Ishikawa (cell line): ENCODE measurements around the gene MYH10.

Source experiments
- CEBPB ChIP-seq: IDR thresholded peaks from 2 replicates; pipeline ENCODE4 v1.6.1; 2012
- CREB1 ChIP-seq: IDR thresholded peaks from 2 replicates; pipeline ENCODE4 v1.6.1; 2012; ENCODE audit warnings: low read depth
- EGR1 ChIP-seq: IDR thresholded peaks from 2 replicates; pipeline ENCODE4 v1.6.1; 2012
- EP300 ChIP-seq: IDR thresholded peaks from 2 replicates; pipeline ENCODE4 v1.6.1; 2012; ENCODE audit warnings: borderline replicate concordance
- FOXM1 ChIP-seq: IDR thresholded peaks from 2 replicates; pipeline ENCODE4 v1.6.1; 2012; ENCODE audit warnings: low read depth, borderline replicate concordance
- MAX ChIP-seq: IDR thresholded peaks from 2 replicates; pipeline ENCODE4 v1.6.1; 2012
- NFIC ChIP-seq: IDR thresholded peaks from 2 replicates; pipeline ENCODE4 v1.6.1; 2012
- RAD21 ChIP-seq: IDR thresholded peaks from 2 replicates; pipeline ENCODE4 v1.6.1; 2012; ENCODE audit warnings: low read depth
- TAF1 ChIP-seq: IDR thresholded peaks from 2 replicates; pipeline ENCODE4 v1.6.1; 2012; ENCODE audit warnings: low read depth, mild to moderate bottlenecking
- TCF12 ChIP-seq: IDR thresholded peaks from 2 replicates; pipeline ENCODE4 v1.6.1; 2012; ENCODE audit warnings: low read depth
- TEAD4 ChIP-seq: IDR thresholded peaks from 2 replicates; pipeline ENCODE4 v1.6.1; 2012
- USF1 ChIP-seq: IDR thresholded peaks from 2 replicates; pipeline ENCODE4 v1.6.1; 2012
- YY1 ChIP-seq: IDR thresholded peaks from 2 replicates; pipeline ENCODE4 v1.6.1; 2012; ENCODE audit warnings: low read depth
- ZBTB7A ChIP-seq: IDR thresholded peaks from 2 replicates; pipeline ENCODE4 v1.6.1; 2012; ENCODE audit warnings: low read depth
- TF ChIP-seq, protein P1 (sequence below): IDR thresholded peaks from 2 replicates; pipeline ENCODE4 v1.6.1; 2012; ENCODE audit warnings: low read depth, mild to moderate bottlenecking

The MYH10 gene

GRCh38 chr17:8622191-8622590, 8.3 kb downstream of the MYH10 start:
- no peak for TF ChIP-seq RAD21
- no peak for TF ChIP-seq ZBTB7A
- TF ChIP-seq MAX: no peak
- TF ChIP-seq USF1: no peak
- no peak for TF ChIP-seq CREB1
- no peak for TF ChIP-seq CEBPB
- no peak for TF ChIP-seq FOXM1
- no peak for TF ChIP-seq NFIC
- no peak for TF ChIP-seq EGR1
- no peak for TF ChIP-seq TCF12
- no peak for TF ChIP-seq TAF1
- TF ChIP-seq EP300: no peak
- no peak for TF ChIP-seq YY1
- TF ChIP-seq, protein P1, sequence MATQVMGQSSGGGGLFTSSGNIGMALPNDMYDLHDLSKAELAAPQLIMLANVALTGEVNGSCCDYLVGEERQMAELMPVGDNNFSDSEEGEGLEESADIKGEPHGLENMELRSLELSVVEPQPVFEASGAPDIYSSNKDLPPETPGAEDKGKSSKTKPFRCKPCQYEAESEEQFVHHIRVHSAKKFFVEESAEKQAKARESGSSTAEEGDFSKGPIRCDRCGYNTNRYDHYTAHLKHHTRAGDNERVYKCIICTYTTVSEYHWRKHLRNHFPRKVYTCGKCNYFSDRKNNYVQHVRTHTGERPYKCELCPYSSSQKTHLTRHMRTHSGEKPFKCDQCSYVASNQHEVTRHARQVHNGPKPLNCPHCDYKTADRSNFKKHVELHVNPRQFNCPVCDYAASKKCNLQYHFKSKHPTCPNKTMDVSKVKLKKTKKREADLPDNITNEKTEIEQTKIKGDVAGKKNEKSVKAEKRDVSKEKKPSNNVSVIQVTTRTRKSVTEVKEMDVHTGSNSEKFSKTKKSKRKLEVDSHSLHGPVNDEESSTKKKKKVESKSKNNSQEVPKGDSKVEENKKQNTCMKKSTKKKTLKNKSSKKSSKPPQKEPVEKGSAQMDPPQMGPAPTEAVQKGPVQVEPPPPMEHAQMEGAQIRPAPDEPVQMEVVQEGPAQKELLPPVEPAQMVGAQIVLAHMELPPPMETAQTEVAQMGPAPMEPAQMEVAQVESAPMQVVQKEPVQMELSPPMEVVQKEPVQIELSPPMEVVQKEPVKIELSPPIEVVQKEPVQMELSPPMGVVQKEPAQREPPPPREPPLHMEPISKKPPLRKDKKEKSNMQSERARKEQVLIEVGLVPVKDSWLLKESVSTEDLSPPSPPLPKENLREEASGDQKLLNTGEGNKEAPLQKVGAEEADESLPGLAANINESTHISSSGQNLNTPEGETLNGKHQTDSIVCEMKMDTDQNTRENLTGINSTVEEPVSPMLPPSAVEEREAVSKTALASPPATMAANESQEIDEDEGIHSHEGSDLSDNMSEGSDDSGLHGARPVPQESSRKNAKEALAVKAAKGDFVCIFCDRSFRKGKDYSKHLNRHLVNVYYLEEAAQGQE: no peak
- TF ChIP-seq TEAD4: no peak

- TF ChIP-seq CREB1 (no peak), MAX (no peak), ZBTB7A (no peak), TAF1 (no peak), NFIC (no peak), FOXM1 (no peak), RAD21 (no peak), TCF12 (no peak), YY1 (no peak), EGR1 (no peak)
- TF ChIP-seq, protein P1: no peak
Measured at GRCh38 chr17:8621585-8621984, 8.9 kb downstream of the MYH10 start.

DNA sequence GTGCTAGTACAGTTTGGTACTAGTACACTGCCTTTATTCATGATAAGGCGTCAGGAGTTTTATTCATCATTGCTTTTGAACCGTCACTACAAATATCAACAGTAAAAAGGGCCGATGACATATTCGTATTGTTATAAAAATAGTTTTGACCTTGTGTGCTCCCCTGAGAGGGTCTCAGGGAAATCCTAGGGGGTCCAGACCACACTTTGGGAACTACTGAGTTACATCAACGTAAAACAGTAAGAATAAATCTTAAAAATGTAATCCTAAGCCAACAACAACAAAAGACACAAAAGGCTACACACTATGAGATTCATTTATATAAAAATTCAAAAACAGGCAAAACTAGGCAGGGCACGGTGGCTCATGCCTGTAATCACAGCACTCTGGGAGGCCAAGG, 11.2 kb downstream of the MYH10 start:
- TF ChIP-seq, protein P1: no peak
- TF ChIP-seq EP300 (no peak), TCF12 (no peak), MAX (no peak), CREB1 (no peak), YY1 (no peak), EGR1 (no peak), CEBPB (no peak), FOXM1 (no peak), RAD21 (no peak), TEAD4 (no peak), TAF1 (no peak), USF1 (no peak)

- TF ChIP-seq CEBPB (no peak), MAX (no peak), EGR1 (no peak)
Measured at GRCh38 chr17:8618825-8619224, 11.7 kb downstream of the MYH10 start.
